Gastrocnemius medialis (tissue), 4 donors: Measurements from ENCODE around the gene OPCML. TPM values are rescaled to one million over a fixed set of nuclear protein-coding genes. Genes with fewer than 3 reads are reported as not detected.

Source experiments
- ATAC-seq, 2 donors: fragments of 150-250 bp; one replicate each; pipeline ENCODE4 v1.9.1; 2016
- DNase-seq, 2 donors: peaks; one replicate each; pipeline ENCODE4 v3.0.0-alpha.2; 2019
- H3K27ac ChIP-seq, 4 donors: fragments of 200-600 bp; sonication (generic); 1 replicate in 1 of 4; 2 replicates in 3 of 4; pipeline ENCODE4 v1.5.1; 2016 to 2018; ENCODE audit warnings: mild to moderate bottlenecking in 2 of 4, moderate library complexity in 1 of 4
- H3K27me3 ChIP-seq, 3 donors: fragments of 200-600 bp; sonication (generic) in 2 of 3; 1 replicate in 1 of 3; 2 replicates in 2 of 3; pipeline versions ENCODE4 v1.5.1 to v1.6.0; 2016 to 2019; ENCODE audit warnings: mild to moderate bottlenecking in 1 of 3, moderate library complexity in 1 of 3
- H3K36me3 ChIP-seq, 2 donors: fragments of 200-600 bp; sonication (generic) in 1 of 2; one replicate each; pipeline ENCODE4 v1.5.1; 2017 to 2018
- H3K4me1 ChIP-seq, 2 donors: fragments of 200-600 bp; sonication (generic) in 1 of 2; one replicate each; pipeline ENCODE4 v1.5.1; 2016 to 2017; ENCODE audit warnings: mild to moderate bottlenecking in 2 of 2
- H3K4me3 ChIP-seq, 4 donors: fragments of 200-600 bp; sonication (generic) in 3 of 4; 1 replicate in 1 of 4; 2 replicates in 3 of 4; pipeline ENCODE4 v1.5.1; 2016 to 2019; ENCODE audit warnings: mild to moderate bottlenecking in 2 of 4
- H3K9me3 ChIP-seq, 3 donors: fragments of 200-600 bp; sonication (generic) in 2 of 3; 1 replicate in 1 of 3; 2 replicates in 2 of 3; pipeline ENCODE4 v1.5.1; 2016 to 2019
- CTCF ChIP-seq, 5 experiments: fragments of 450-650 bp in 3 of 5; fragments of 200-600 bp in 2 of 5; sonication (generic) in 2 of 5; IDR thresholded peaks in 4 of 5; conservative IDR thresholded peaks in 1 of 5; 1 replicate in 4 of 5; 2 replicates in 1 of 5; pipeline ENCODE4 v1.5.1; 2016 to 2019; ENCODE audit warnings: antibody characterized with exemption in 5 of 5, mild to moderate bottlenecking in 3 of 5, moderate library complexity in 3 of 5
- POLR2A ChIP-seq, 2 donors: fragments of 450-650 bp; IDR thresholded peaks; one replicate each; pipeline ENCODE4 v1.6.1; 2017; ENCODE audit warnings: antibody characterized with exemption in 2 of 2, mild to moderate bottlenecking in 2 of 2, moderate library complexity in 2 of 2
- in situ Hi-C, 4 donors: fragments of 200-750 bp; cut with MboI; loops; one replicate each; pipeline versions ENCODE4 v1.15.0 to v1.8.0; 2017; ENCODE audit warnings: low sequenced_read_pairs in 4 of 4
- intact Hi-C: fragments of 100-400 bp; cut with DNase I; formaldehyde crosslinking; loops from one replicate; pipeline ENCODE4 v1.15.1; 2023; ENCODE audit warnings: low total_unique reads
- total RNA-seq, 4 donors: library from RNA; depleted of rRNA; stranded (reverse); fragments of >200 nt; gene quantifications; one replicate each; pipeline versions ENCODE4 v1.1.0 to v1.2.3, GENCODE V29; 2016

Gene OPCML
- total RNA-seq, 4 donors from 2014 or later = not detected

DNA sequence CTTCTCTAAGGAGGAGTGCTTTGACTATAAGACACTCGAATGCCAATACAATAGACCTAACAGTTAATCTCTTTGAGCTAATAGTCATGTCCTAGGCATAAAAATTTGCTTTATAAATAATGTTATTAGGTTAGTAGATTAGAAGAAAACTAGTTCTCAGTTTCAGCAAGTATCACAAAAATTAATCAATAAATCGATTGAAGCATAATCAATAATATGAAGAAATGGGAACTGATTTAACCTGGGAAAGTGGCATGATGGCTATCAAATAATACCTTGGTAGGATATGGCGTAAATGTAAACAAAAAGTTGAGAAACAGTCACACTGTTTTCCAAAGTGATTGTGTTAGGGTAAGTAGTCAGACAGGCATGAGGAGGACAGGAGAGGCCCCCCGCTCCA, 676.3 kb downstream of the OPCML start:
- H3K27ac ChIP-seq = no peak overlapping the region
- H3K4me3 ChIP-seq = no peak overlapping the region
- no peaks in the 10 kb centered on the region for H3K4me1 ChIP-seq
- H3K36me3 ChIP-seq = no peaks in the 10 kb centered on the region
- intact Hi-C loops = no loop called here
- no peak for DNase-seq
- TF ChIP-seq CTCF (IDR thresholded peaks at IDR 0.05 in 4 of 5, conservative IDR thresholded peaks at IDR 0.05 in 1 of 5) (no peak), POLR2A (IDR thresholded peaks at IDR 0.05) (no peak)
- no peak for ATAC-seq
- no peaks in the 10 kb centered on the region for H3K27me3 ChIP-seq
- in situ Hi-C loops = no loop called here
- no peaks in the 10 kb centered on the region for H3K9me3 ChIP-seq

DNA sequence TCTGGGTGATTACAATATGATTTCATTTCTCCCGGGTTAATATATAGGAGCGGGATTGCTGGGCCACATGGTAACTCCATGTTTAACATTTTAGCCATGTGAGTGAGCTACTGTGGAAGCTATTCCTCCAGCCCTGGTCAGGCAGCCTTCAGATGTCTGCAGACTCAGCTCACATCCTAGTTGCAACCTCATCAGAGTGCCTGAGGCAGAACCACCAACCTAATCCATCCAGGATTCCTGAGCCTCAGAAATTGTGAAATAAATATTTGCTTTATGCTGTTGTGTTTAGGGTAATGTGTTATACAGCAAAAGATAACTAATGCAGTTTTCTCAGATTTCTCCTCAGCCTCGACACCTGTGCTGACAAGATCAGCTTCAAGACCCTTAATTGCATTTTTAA, 676.8 kb downstream of the OPCML start:
- in situ Hi-C loops = no loop called here
- H3K36me3 ChIP-seq = no peaks in the 10 kb centered on the region
- H3K4me1 ChIP-seq = no peaks in the 10 kb centered on the region
- no peaks in the 10 kb centered on the region for H3K9me3 ChIP-seq
- no peak overlapping the region for H3K4me3 ChIP-seq
- DNase-seq = no peak
- intact Hi-C loops = no loop called here
- ATAC-seq = no peak
- no peak overlapping the region for H3K27ac ChIP-seq
- no peaks in the 10 kb centered on the region for H3K27me3 ChIP-seq
- no peak for TF ChIP-seq CTCF (IDR thresholded peaks at IDR 0.05 in 4 of 5, conservative IDR thresholded peaks at IDR 0.05 in 1 of 5)
- no peak for TF ChIP-seq POLR2A (IDR thresholded peaks at IDR 0.05)

DNA sequence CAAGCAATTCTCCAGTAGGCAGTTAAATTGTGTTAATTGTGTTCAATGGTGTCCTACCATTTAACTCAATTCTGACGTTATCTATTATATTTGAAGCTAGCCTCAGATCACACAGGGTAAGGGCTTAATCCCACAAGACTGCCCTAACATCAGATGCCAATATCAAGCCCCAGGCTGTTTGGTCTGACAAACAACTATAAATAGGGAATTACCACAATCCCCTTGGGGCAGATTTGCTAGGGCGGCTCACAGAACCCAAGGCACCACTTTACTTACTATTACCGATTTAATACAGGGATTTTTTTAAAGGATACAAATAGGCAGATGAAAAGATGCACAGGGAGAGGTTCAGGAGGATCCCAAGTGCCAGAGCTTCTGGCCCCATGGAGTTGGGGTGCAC, 678.4 kb downstream of the OPCML start:
- in situ Hi-C loops (no loop called here), intact Hi-C loops (no loop called here)
- Histone ChIP-seq H3K27ac (no peak overlapping the region), H3K27me3 (no peaks in the 10 kb centered on the region), H3K4me1 (no peaks in the 10 kb centered on the region), H3K4me3 (no peak overlapping the region), H3K9me3 (no peaks in the 10 kb centered on the region), H3K36me3 (no peaks in the 10 kb centered on the region)
- DNase-seq = no peak
- no peak for ATAC-seq
- TF ChIP-seq CTCF (IDR thresholded peaks at IDR 0.05 in 4 of 5, conservative IDR thresholded peaks at IDR 0.05 in 1 of 5) (no peak), POLR2A (IDR thresholded peaks at IDR 0.05) (no peak)

- no peak for DNase-seq
- no peak for TF ChIP-seq CTCF (IDR thresholded peaks at IDR 0.05 in 4 of 5, conservative IDR thresholded peaks at IDR 0.05 in 1 of 5)
- TF ChIP-seq POLR2A (IDR thresholded peaks at IDR 0.05) = no peak
- Histone ChIP-seq H3K4me3 (no peak overlapping the region), H3K9me3 (no peaks in the 10 kb centered on the region), H3K27me3 (no peaks in the 10 kb centered on the region), H3K4me1 (no peaks in the 10 kb centered on the region), H3K27ac (no peak overlapping the region), H3K36me3 (no peaks in the 10 kb centered on the region)
- in situ Hi-C loops (no loop called here), intact Hi-C loops (no loop called here)
- no peak for ATAC-seq
Observed at GRCh38 chr11:132852361-132852760, 679.9 kb downstream of the OPCML start.

GRCh38 chr11:132851247-132851646, 681.1 kb downstream of the OPCML start:
- no peak for TF ChIP-seq CTCF (IDR thresholded peaks at IDR 0.05 in 4 of 5, conservative IDR thresholded peaks at IDR 0.05 in 1 of 5)
- no peak for TF ChIP-seq POLR2A (IDR thresholded peaks at IDR 0.05)
- Histone ChIP-seq H3K4me3 (no peak overlapping the region), H3K4me1 (no peaks in the 10 kb centered on the region), H3K27me3 (no peaks in the 10 kb centered on the region), H3K9me3 (no peaks in the 10 kb centered on the region), H3K36me3 (no peaks in the 10 kb centered on the region), H3K27ac (no peak overlapping the region)
- DNase-seq = no peak
- intact Hi-C loops (no loop called here), in situ Hi-C loops (no loop called here)
- no peak for ATAC-seq
